Bronchial epithelial cell (primary cell): ENCODE data around the gene IKZF1. TPM values are rescaled to one million over a fixed set of nuclear protein-coding genes. Genes with fewer than 3 reads are reported as not detected.
A peak's percentile ranks its signal among the peaks of the same experiment; 100 is the strongest.

ENCODE experiments used
- DNase-seq: peaks from one replicate; pipeline ENCODE4 v3.0.0-alpha.2; 2010; ENCODE audit warnings: low read depth
- FAIRE-seq: peaks from 2 replicates; lab custom pipeline; 2011; peaks lifted over from hg19 to GRCh38; lab: Jason Lieb, UNC
- H3K27me3 ChIP-seq: 2 replicates; pipeline ENCODE4 v1.5.1; 2011; ENCODE audit warnings: low read length; ENCODE audit not compliant: control insufficient read depth, insufficient read depth
- H3K36me3 ChIP-seq: 2 replicates; pipeline ENCODE4 v1.5.1; 2011; ENCODE audit warnings: low read length; ENCODE audit not compliant: control insufficient read depth, insufficient read depth
- H3K4me3 ChIP-seq: 2 replicates; pipeline ENCODE4 v1.5.1; 2011; ENCODE audit warnings: mild to moderate bottlenecking, low read depth, low read length, control low read depth
- CTCF ChIP-seq: IDR thresholded peaks from 2 replicates; pipeline ENCODE4 v1.5.1; 2011; ENCODE audit warnings: mild to moderate bottlenecking, moderate library complexity, low read length, control low read depth, inconsistent platforms; ENCODE audit not compliant: insufficient read depth, severe bottlenecking
- total RNA-seq: library from RNA; depleted of rRNA; stranded (reverse); fragments of >200 nt; gene quantifications from 2 replicates; pipeline ENCODE4 v1.2.1, GENCODE V29; 2014

IKZF1 gene
- total RNA-seq, 1 donor from 2014 or later, result not detected

- FAIRE-seq (no peak), DNase-seq (no peak)
- Histone ChIP-seq H3K36me3 (no peaks in the 10 kb centered on the region), H3K4me3 (no peak overlapping the region), H3K27me3 (no peaks in the 10 kb centered on the region)
- no peak for TF ChIP-seq CTCF
Measured at GRCh38 chr7:50265968-50266634, 38.4 kb upstream of the IKZF1 start.

GRCh38 chr7:50266635-50267386, 37.7 kb upstream of the IKZF1 start:
- Histone ChIP-seq H3K36me3 (no peaks in the 10 kb centered on the region), H3K27me3 (no peaks in the 10 kb centered on the region), H3K4me3 (no peak overlapping the region)
- TF ChIP-seq CTCF, result no peak
- FAIRE-seq (peak; percentile 7), DNase-seq (no peak)

GRCh38 chr7:50267525-50268041, 36.9 kb upstream of the IKZF1 start:
- Histone ChIP-seq H3K27me3 (no peaks in the 10 kb centered on the region), H3K4me3 (no peak overlapping the region), H3K36me3 (no peaks in the 10 kb centered on the region)
- DNase-seq, result no peak
- peak; percentile 62 for FAIRE-seq
- no peak for TF ChIP-seq CTCF

GRCh38 chr7:50268223-50268622, 36.3 kb upstream of the IKZF1 start:
- Histone ChIP-seq H3K4me3 (no peak overlapping the region), H3K27me3 (no peaks in the 10 kb centered on the region), H3K36me3 (no peaks in the 10 kb centered on the region)
- DNase-seq, result no peak
- TF ChIP-seq CTCF, result no peak
- no peak for FAIRE-seq

- no peak for FAIRE-seq
- no peaks in the 10 kb centered on the region for H3K36me3 ChIP-seq
- TF ChIP-seq CTCF, result no peak
Measured at GRCh38 chr7:50268990-50269389, 35.5 kb upstream of the IKZF1 start.

More at GRCh38 chr7:50268990-50269389, 35.5 kb upstream of the IKZF1 start:
- H3K4me3 ChIP-seq, result no peak overlapping the region
- DNase-seq, result no peak
- H3K27me3 ChIP-seq, result no peaks in the 10 kb centered on the region
